Right forelimb (tissue), 1 donor: Measurements from ENCODE around the gene SLIT1.
A peak's percentile ranks its signal among the peaks of the same experiment; 100 is the strongest.

Experiments used
- DNase-seq: peaks from one replicate; pipeline ENCODE4 v3.0.0-alpha.2; 2018

SLIT1 gene

GRCh38 chr10:97185326-97186058, at the start of gene SLIT1:
Gene SLIT1 (minus strand): TSS chr10:97185959. CDS start chr10:97185674, 285 bp downstream.
- DNase-seq: no peak

GRCh38 chr10:97235353-97235752, 49.6 kb upstream of the SLIT1 start:
- DNase-seq: no peak

- DNase-seq: no peak
Measured at GRCh38 chr10:97234400-97234799, 48.6 kb upstream of the SLIT1 start.

GRCh38 chr10:97230146-97230545, 44.4 kb upstream of the SLIT1 start:
- no peak for DNase-seq

GRCh38 chr10:97229322-97230015, 43.7 kb upstream of the SLIT1 start:
- DNase-seq: no peak

GRCh38 chr10:97228775-97229157, 43.0 kb upstream of the SLIT1 start:
- no peak for DNase-seq

- DNase-seq: no peak
Measured at GRCh38 chr10:97228130-97228774, 42.5 kb upstream of the SLIT1 start.

GRCh38 chr10:97226398-97226797, 40.6 kb upstream of the SLIT1 start:
- no peak for DNase-seq

- DNase-seq: no peak
Measured at GRCh38 chr10:97224483-97225435, 39.0 kb upstream of the SLIT1 start.

GRCh38 chr10:97222326-97222961, 36.7 kb upstream of the SLIT1 start:
- no peak for DNase-seq

GRCh38 chr10:97220355-97220754, 34.6 kb upstream of the SLIT1 start:
- DNase-seq: no peak

- DNase-seq: no peak
Measured at GRCh38 chr10:97217299-97217698, 31.5 kb upstream of the SLIT1 start.

- DNase-seq: no peak
Measured at GRCh38 chr10:97215619-97216260, 30.0 kb upstream of the SLIT1 start.

GRCh38 chr10:97213431-97213830, 27.7 kb upstream of the SLIT1 start:
- DNase-seq: no peak

- no peak for DNase-seq
Measured at GRCh38 chr10:97211229-97211628, 25.5 kb upstream of the SLIT1 start.

GRCh38 chr10:97210543-97210960, 24.8 kb upstream of the SLIT1 start:
- DNase-seq: peak; percentile 80

GRCh38 chr10:97207756-97208346, 22.1 kb upstream of the SLIT1 start:
- DNase-seq: no peak

GRCh38 chr10:97207131-97207530, 21.4 kb upstream of the SLIT1 start:
- DNase-seq: no peak

- no peak for DNase-seq
Measured at GRCh38 chr10:97204826-97205679, 19.3 kb upstream of the SLIT1 start.

- no peak for DNase-seq
Measured at GRCh38 chr10:97203220-97203619, 17.5 kb upstream of the SLIT1 start.
